Limb (tissue), 2 donors: Measurements from ENCODE around the gene MAD2L2.

Experiments used
- DNase-seq, 2 donors: peaks; one replicate each; pipeline ENCODE4 v3.0.0-alpha.2; 2016; ENCODE audit errors: extremely low spot score in 2 of 2

Gene MAD2L2

DNA sequence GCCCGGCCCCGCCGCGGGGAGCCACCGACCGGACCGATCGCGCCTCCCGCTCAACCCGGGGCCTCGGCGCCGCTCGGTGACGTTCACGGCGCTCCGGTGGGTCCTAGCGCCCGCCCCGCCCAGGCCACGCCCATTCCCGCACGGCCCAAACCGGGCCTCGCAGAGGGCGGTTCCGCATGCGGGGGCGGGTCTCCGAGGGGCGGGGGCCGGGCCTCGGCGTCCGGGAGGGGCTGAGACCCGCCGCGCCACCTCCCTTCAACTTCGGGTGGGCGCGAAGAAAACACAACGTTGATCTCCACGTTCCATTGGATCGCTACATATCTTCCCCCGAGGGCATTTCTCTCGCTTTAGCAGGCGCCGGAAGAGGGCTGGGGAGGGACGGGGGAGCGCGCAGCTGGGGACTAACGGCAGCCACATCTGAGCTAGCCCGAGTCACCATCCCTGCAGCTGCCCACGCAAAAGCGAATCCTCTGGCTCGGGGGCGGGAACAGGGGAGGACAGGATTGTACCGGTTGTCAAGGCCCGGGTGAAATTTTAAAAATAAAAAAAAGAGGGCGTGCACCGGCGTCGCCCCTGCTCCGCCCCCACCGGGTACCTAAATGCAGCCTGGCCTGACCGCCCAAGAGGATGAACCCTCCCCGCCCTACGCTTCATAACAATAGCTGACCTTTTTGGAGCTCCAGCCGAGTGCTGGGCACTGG lies at the start of gene MAD2L2:
Gene MAD2L2 (minus strand): TSS at position 78 of the 701 bp plus-strand sequence. CDS start 547 bp downstream, outside the sequence.
- peak; percentile 80 to 93 for DNase-seq

DNA sequence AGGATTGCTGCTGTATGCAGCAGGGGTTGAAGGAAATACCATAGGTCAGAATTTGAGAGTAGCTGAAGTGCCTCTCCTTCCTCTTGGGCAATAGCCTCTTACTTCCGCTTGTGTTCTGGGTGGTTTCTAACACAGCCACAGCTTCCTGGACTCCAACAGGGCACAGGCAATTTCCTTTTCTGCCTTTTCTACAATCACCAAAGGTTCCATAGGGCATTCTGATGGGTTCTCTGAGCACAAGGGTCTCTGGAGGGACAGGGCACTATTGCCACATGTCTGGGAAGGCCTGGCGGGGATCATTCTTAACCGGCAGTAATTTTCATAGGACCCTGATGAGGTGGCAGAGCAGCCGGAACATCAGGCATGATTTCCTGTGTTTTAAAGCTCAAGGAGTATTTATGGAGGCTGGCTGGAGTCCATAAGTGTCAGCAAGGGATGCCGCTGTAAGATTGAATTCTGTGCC lies 49.5 kb upstream of the MAD2L2 start:
- DNase-seq: peak in 1 of 2 donors; percentile 35

DNA sequence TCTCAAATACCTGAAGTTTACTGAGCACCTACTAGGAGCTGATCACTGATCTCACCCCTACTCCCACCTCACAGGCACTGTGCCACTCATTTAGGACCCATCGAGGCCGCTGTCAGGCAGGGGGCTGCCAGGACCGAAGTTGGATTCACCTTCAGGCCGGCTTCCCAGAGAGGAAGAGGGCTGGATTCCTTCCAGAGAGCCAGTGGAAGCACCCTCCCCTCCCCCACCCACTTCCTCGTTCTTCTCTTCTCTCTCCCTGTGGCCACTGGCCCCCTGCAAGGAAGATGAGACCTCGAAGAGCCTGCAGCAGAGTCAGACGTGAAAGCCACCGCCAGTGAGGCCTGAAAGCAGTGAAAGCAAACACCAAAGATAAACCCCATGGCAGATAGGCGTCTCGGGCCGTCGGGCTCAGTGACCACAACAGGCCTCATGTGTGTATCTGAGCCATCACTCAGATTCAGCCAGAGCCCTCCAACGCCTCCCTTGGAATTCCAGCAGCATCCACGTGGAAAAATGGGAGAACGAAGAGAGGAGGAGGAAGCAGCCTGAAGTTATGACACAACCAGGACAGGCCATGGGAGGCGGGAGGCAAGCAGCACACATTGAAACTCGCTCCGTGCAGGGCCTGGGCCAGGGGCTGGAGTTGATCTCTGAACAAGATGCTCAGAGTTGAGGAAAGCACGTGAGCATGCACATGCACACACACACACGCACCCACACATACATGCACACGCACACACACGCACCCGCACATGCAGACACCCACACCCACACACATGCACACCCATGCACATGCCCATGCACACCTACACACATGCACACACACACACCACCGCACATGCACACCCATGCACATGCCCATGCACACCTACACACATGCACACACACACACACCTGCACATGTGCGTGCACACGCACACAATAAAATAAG lies 48.8 kb upstream of the MAD2L2 start:
- no peak for DNase-seq

DNA sequence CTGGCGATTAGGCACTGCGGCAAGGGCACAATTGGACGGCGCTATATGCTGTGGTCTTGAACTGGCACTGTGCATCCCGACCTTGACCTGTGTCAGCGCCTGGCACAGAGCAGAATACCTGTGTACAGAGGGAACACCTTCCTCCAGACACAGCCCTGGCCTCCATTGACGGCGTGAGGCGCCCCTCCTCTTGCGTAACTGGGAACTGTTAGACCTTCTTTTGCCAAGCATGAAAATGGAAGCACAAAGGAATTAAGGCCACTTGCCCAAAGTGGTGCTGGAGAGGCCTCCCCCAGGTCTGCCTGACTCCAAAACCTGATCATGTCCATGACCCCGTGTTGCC lies 48.2 kb upstream of the MAD2L2 start:
- no peak for DNase-seq

DNA sequence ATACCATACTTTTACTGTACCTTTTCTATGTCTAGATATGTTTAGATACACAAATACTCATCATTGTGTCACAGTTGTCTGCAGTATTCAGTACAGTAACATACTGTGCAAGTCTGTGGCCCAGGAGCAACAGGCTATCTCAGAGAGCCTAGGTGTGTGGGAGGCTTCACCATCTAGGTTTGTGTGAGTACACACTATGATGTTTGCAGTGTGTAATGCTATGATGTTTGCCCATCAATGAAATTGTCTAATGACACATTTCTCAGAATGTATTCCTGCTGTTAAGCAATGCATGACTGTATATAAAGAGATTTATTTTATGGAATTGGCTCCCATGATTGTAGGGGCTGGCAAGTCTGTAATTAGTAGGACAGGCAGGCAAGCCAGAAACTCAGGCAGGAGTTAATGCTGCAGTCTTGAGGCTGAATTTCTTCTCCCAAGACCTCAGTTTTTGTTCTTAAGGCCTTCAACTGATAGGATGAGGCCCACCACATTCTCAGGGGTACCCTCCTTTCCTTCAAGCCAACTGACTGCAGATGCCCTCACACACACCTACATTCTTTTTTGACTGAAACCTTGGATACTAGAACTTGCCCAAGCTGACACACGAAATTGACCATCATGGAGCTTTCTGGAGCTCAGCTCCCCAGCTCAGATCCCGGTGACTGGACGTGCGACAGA lies 47.3 kb upstream of the MAD2L2 start:
- DNase-seq: no peak

DNA sequence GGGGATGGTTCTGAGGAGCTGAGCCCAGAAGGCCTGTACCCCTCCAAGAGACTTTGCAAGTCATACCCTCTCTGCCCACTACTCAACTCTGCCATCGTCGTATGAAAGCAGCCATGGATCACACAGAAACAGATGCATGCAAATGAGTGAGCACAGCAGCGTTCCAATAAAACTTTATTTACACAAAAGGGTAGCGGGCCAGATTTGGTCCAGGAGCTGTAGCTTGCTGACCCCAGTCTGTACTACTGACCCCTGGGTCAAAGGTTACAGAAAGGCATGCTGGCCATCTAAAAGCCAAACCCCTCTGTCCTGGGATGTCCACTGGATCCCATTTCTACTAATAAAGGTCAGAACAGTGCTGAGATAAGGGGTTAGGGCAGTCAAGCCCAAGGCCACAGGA lies 46.2 kb upstream of the MAD2L2 start:
- DNase-seq: no peak

DNA sequence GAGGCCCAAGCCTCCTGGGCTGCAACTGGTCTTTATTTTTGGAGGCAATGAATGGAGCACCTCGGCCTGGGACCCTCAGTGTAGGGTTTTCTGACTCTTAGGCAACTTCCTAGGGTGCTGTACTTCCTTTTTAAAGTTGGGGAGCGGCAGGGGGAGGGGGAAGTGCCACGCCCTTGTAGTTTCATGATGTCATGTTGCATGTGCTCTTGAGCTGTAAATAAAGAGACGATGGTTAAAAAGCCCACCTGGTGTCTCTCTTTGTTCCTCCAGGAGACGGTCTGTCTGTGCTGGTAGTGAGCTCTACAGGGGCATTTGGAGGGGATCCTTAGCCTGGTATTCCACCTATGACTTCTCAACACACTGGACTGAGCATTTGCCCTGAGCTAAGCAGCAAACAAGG lies 44.7 kb upstream of the MAD2L2 start:
- no peak for DNase-seq

DNA sequence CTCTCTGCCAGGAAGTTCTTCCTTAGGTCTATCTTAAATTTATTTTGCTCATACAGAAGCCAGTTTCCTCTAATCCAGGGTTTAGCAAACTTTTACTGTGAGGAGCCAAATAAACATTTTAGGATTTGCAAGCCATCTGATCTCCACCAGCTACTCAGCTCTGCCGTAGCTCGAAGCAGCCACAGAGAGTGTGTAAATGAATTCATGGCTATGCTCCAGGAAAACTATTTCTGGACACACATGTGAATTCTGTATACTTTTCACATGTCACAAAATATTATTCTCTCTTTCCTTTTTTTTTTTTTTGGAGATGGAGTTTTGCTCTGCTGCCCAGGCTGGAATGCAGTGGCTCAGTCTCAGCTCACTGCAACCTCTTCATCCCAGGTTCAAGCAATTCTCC lies 41.6 kb upstream of the MAD2L2 start:
- DNase-seq: no peak

DNA sequence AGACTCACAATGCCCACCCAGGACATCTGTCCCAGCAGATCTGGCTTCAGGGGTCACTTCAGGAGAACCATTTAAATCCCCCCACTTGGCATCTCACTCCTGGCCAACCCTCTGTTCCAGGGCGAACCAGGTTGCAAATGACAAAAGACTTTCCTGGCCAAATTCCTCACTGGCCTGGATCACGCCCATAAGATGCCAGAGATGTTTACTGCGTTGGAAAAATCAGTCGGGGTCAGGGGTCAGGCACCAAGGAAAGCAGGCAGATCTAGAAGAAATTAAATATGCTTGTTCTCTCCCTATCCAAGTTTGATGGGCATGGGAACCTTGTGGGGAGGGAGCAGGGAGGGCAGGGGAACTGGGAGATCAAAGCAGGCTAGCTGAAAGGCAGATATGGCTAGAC lies 40.4 kb upstream of the MAD2L2 start:
- no peak for DNase-seq

DNA sequence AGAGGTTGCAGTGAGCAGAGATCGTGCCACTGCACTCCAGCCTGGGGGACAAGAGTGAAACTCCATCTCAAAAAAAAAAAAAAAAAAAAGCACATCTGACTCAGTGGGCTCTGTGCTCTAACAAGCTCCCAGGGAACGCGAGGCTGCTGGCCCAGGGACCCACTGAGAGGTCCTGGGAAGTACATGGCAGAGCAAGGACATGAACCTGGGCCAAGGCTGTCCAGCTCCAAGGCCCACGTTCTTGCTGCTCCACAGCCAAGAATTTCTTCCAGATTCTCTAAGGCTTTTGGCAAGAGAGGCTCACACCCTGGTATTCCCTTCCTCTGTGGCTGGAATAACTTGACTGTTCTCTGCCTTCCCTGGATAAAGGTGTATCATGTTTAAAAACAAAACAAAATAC lies 39.6 kb upstream of the MAD2L2 start:
- no peak for DNase-seq

DNA sequence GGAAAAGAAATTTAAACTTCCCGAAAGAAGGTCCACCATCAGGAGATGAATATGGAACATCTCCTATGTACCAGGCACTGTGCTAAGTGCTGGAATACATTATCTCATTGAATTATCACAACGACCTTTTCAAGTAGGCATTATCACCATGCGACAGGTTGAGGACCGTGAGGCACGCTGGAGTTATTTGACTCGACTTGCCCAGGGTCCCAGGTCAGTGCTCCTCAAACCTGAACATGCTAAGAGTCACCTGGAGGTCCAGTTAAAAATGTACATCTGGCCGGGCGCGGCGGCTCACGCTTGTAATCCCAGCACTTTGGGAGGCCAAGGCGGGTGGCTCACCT lies 39.1 kb upstream of the MAD2L2 start:
- no peak for DNase-seq

DNA sequence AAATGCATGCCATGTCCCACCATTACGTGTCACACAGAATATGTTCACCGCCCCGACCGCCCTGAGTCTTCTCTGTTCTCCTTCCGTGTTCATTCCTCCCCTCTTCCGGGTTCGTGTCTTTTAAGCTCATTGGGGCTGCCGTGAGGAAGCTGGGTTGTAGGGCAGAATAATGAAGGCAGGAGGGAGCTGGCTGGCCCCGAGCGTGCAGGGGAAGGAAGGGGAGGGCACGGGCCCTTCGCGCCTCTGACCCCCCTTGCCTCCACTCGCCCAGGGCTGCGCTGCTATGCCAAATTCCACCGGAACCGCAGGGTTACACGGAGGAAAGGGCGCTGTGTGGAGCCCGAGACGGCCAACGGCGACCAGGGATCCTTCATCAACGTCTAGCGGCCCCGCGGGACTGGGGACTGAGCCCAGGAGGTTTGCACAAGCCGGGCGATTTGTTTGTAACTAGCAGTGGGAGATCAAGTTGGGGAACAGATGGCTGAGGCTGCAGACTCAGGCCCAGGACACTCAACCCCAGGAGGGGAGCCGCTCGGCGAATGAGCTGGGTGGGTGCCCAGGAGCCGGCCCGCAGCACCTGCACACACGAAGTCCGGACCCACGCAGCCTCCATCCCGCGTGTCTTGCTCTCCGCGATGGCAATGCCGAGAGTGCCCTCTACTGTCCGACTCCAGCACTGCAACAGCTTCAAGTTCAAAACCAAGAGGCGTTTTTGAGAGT lies 38.5 kb upstream of the MAD2L2 start:
- DNase-seq: peak; percentile 62 to 84

DNA sequence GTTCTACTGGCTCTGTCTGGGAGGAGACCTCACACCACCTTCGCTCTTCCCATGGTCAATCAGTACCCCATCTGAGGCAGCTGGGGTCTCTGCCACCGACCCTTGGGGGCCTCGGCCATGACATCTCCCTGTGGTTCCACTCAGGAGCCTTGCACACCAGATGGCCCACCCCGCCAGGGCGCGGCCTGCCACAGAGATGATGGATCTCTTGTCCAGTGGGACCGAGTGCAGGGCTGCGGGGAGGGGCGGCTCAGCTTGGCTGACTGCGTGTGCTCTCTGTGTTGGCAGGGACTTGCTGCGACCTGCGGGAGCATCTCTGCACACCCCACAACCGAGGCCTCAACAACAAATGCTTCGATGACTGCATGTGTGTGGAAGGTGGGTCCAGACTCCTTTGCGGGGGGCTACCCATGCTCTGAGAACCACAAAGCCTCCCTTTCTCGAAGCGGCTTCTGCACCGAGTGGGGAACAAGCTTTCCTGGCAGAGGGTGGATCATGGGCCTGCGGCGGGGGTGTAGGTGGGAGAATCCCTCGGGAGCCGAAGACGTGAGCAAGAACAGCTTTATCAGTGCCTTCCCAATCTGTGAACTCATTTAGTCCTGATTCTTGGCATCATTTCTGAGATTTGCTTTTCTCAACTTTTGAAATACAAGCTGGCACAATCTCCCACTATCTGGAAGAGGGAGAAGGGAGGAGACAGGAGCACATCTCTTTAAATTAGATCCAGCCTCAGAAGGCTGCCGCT lies 34.1 kb upstream of the MAD2L2 start:
- no peak for DNase-seq

DNA sequence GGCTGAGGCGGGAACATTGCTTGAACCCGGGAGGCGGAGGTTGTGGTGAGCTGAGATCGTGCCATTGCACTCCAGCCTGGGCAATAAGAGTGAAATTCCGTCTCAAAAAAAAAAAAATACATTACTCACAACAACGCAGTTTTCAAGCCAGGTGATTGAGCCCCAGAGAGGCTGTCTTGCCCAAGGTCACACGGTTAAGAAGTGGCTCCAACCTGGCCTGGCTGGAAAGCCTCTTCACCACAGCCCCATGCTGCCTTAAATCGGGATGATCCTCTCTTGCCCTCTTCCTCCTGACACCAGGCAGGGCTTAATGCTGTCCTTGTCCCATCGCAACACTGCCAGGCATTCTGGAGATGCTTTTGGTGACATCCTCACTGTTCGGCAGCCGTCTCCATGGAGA lies 32.1 kb upstream of the MAD2L2 start:
- DNase-seq: no peak

DNA sequence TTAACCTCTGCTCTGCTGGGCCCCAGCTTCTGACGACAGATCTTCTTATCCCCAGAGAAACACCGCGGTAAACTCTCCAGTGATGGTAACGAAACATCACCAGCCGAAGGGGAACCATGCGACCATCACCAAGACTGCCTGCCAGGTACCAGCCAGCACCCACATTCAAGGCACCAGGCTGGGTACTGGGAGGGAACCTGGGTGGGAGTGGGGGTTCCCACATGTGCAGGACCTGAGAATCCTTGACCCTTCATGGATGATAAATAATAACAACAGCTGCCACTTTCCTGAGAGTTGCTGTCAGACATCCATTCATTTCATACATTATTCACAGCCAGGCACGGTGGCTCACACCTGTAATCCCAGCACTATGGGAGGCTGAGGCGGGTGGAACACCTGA lies 31.3 kb upstream of the MAD2L2 start:
- no peak for DNase-seq

DNA sequence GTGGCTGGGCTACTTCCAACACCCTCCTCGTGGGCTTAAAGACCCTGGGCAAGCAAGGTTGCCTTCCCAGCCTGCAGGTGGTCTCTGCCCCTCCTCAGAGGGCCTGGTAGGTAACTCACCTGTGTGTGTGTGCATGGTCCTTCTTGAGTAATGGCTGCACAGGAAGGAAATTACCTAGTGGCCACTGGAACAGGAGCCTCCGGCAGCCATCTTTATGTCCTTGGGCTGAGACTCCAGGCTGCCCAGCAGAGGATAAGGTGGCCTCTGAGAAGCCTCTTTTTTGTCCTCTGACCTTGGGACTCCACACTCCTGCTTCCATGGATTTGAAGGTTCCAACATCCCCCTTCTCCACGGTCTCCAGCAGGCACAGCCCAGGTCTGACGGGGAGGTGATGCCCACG lies 30.5 kb upstream of the MAD2L2 start:
- no peak for DNase-seq

DNA sequence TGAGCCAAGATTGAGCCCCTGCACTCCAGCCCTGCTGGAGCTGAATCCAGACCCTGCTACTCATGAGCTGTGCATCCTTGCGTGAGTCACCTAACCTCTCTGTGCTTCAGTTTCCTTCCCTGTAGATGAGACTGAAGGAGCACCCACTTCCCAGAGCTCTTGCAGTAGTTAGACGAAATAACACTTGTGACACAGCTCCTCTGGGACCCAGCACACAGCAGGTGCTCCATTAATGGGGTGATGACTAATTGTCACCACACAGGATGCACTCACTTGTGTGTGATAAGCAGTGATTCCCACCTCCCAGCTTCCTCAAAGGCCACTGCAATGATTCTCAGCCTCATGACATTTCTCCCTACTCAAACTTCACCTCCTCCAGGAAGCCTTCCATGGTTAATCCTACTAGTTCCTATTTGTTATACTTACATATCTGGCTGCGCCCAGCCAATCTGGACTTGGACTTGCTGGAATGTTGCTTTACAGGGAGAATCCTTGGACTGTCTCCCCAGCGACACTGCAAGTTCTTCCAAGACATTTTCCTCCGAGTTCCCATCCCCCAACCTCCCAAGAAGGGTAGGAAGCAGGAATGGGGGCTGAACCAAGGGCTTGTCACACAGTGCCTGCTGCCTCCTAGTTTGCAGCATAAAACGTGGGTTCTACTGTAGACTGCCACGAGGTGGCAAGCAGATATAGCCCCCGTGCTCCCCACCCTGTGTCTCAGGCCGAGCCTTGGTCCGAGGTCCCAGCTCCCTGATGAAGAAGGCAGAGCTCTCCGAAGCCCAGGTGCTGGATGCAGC lies 27.8 kb upstream of the MAD2L2 start:
- DNase-seq: no peak

DNA sequence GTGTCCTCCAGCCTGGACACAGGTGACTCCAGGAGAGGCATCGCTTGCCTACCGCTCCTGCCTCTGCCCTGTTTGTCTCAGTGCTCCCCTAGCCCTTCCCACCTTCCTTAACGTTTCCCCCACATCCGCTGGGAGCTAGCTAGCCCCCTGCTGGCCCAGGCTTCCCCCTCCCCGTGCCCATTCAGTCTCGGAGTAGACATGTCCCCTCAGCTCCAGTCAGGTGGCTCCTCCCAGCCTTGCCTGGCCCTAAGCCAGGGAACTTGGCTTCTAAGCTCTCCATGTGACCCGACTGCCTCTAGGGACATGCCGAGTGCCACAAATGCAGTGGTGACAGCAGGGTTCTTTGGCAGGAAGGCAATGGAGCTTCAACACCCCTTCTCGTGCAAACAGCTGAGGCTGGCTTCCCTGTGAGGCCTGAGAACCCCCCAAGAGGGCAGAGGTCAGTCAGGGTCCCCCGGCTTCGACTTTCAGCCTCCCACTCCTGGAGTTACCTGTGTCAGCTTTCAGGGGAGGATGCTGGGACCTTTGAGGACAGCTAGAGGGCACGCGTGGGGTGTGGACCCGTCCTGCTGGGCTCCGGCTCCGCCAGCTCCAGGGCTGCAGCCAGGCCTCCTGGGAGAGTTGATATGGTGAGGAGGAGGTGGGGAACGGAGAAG lies 26.8 kb upstream of the MAD2L2 start:
- peak in 1 of 2 donors; percentile 73 for DNase-seq

DNA sequence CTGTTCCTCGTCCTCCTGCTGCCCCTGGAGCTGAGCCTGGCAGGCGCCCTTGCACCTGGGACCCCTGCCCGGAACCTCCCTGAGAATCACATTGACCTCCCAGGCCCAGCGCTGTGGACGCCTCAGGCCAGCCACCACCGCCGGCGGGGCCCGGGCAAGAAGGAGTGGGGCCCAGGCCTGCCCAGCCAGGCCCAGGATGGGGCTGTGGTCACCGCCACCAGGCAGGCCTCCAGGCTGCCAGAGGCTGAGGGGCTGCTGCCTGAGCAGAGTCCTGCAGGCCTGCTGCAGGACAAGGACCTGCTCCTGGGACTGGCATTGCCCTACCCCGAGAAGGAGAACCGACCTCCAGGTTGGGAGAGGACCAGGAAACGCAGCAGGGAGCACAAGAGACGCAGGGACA lies 25.3 kb upstream of the MAD2L2 start:
- no peak for DNase-seq

DNA sequence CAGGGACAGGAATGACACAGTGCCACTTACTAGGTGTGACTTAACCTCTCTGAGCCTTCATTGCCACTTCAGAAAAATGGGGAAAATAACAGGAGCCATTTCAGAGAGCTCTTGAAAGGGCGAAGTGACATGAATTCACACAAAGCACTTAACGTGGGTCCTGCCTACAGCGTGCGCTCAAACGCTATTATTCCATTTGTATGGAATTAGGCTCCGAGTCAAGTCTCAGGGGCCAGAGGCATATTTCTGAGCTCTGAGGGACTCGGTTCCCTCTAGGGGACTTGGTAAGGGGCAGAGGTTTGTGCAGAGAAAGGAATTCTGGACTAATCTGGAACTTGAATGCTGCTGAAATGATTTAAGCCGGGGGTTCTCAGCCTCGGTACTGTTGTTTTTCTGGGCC lies 24.6 kb upstream of the MAD2L2 start:
- DNase-seq: no peak
